A549 (cell line): Measurements from ENCODE around the gene ZNF583. TPM values are rescaled to one million over a fixed set of nuclear protein-coding genes. Genes with fewer than 3 reads are reported as not detected.

Source experiments
- ATAC-seq, 2 experiments: fragments of 200-7000 bp in 1 of 2; fragments of >200 bp in 1 of 2; cut with Nextera tagmentation in 1 of 2; cut with Tn5 transposase in 1 of 2; 3 replicates each; pipeline versions ENCODE4 v1.8.0 to v1.9.1; 2018 to 2020; ENCODE audit warnings: mild to moderate bottlenecking in 1 of 2, moderate library complexity in 1 of 2
- CTCF ChIA-PET: fragments of 300-600 bp; sonication (Branson Sonifier 250); formaldehyde crosslinking; extraction: SDS; loops from one replicate; lab custom pipeline; 2021; ENCODE audit warnings: antibody characterized with exemption, inconsistent platforms; lab: Yijun Ruan, JAX
- POLR2A ChIA-PET: fragments of 350-600 bp; formaldehyde crosslinking; extraction: SDS; loops from one replicate; lab custom pipeline; 2021; ENCODE audit warnings: antibody characterized with exemption, inconsistent platforms; lab: Yijun Ruan, JAX
- DNase-seq, 2 experiments: peaks; one replicate each; pipeline versions ENCODE4 v3.0.0 to v3.0.0-alpha.2; 2011 to 2016; ENCODE audit warnings: low read depth in 1 of 2, low spot score in 1 of 2
- FAIRE-seq: peaks from 2 replicates; lab custom pipeline; 2011; peaks lifted over from hg19 to GRCh38; lab: Jason Lieb, UNC
- H3K27ac ChIP-seq, 2 experiments: fragments of >200 bp; sonication (Bioruptor Twin); formaldehyde crosslinking; 3 replicates each; pipeline ENCODE4 v1.5.1; 2016 to 2017
- H3K4me1 ChIP-seq: fragments of >200 bp; sonication (Bioruptor Twin); formaldehyde crosslinking; 3 replicates; pipeline ENCODE4 v1.6.1; 2016
- H3K4me2 ChIP-seq: fragments of >200 bp; sonication (Bioruptor Twin); formaldehyde crosslinking; 3 replicates; pipeline ENCODE4 v1.6.1; 2016
- H3K4me3 ChIP-seq: fragments of >200 bp; sonication (Bioruptor Twin); formaldehyde crosslinking; 3 replicates; pipeline ENCODE4 v1.5.1; 2016
- H3K9me3 ChIP-seq: fragments of >200 bp; sonication (Bioruptor Twin); formaldehyde crosslinking; 3 replicates; pipeline ENCODE4 v1.6.1; 2016
- CBX8 ChIP-seq: fragments of 200-600 bp; sonication (generic); IDR thresholded peaks from 2 replicates; pipeline ENCODE4 v1.6.1; 2016
- E2F6 ChIP-seq: IDR thresholded peaks from 2 replicates; pipeline ENCODE4 v1.6.1; 2012; ENCODE audit warnings: low read depth, borderline replicate concordance
- EHMT2 ChIP-seq: fragments of 200-600 bp; sonication (generic); IDR thresholded peaks from 2 replicates; pipeline ENCODE4 v1.6.1; 2016; ENCODE audit warnings: antibody characterized with exemption, low read depth, mild to moderate bottlenecking, moderate library complexity
- ESRRA ChIP-seq: fragments of 150-350 bp; IDR thresholded peaks from 2 replicates; pipeline ENCODE4 v1.6.1; 2014; ENCODE audit warnings: mild to moderate bottlenecking, low read length, borderline replicate concordance
- FOXS1 ChIP-seq: fragments of 250-450 bp; sonication (Bioruptor Pico); IDR thresholded peaks from 2 replicates; pipeline ENCODE4 v1.5.0; 2020; ENCODE audit warnings: mild to moderate bottlenecking, moderate library complexity
- HOXA7 ChIP-seq: fragments of 250-450 bp; sonication (Bioruptor Pico); IDR thresholded peaks from 2 replicates; pipeline ENCODE4 v1.5.0; 2020; ENCODE audit warnings: mild to moderate bottlenecking, moderate library complexity
- JUN ChIP-seq, 2 experiments: fragments of >200 bp; sonication (Bioruptor Twin); formaldehyde crosslinking; IDR thresholded peaks; 2 replicates in 1 of 2; 3 replicates in 1 of 2; pipeline ENCODE4 v1.6.1; 2016 to 2017
- KDM5A ChIP-seq: fragments of 200-600 bp; sonication (generic); IDR thresholded peaks from 2 replicates; pipeline ENCODE4 v1.6.1; 2016; ENCODE audit warnings: antibody characterized with exemption, mild to moderate bottlenecking
- MAZ ChIP-seq: fragments of 150-350 bp; IDR thresholded peaks from 2 replicates; pipeline ENCODE4 v1.6.1; 2014; ENCODE audit warnings: antibody characterized with exemption, low read depth, low read length, borderline replicate concordance
- POLR2A ChIP-seq: IDR thresholded peaks from 2 replicates; pipeline ENCODE4 v1.6.1; 2012; ENCODE audit warnings: mild to moderate bottlenecking, low read length
- POLR2AphosphoS2 ChIP-seq: conservative IDR thresholded peaks from 2 replicates; pipeline ENCODE4 v1.6.1; 2012; ENCODE audit warnings: low read length, improper control_type of control experiment, inconsistent platforms
- RARB ChIP-seq: fragments of 250-450 bp; sonication (Bioruptor Pico); IDR thresholded peaks from 2 replicates; pipeline ENCODE4 v1.8.0; 2021; ENCODE audit warnings: mild to moderate bottlenecking, moderate library complexity
- RFX5 ChIP-seq: fragments of 450-650 bp; IDR thresholded peaks from 2 replicates; pipeline ENCODE4 v1.7.1; 2014; ENCODE audit warnings: antibody characterized with exemption, mild to moderate bottlenecking, moderate library complexity
- TFCP2L1 ChIP-seq: fragments of 250-450 bp; sonication (Bioruptor Pico); IDR thresholded peaks from 2 replicates; pipeline ENCODE4 v1.5.0; 2021; ENCODE audit warnings: mild to moderate bottlenecking
- TP53 ChIP-seq: fragments of 250-450 bp; sonication (Bioruptor Pico); IDR thresholded peaks from 2 replicates; pipeline ENCODE4 v1.5.0; 2021; ENCODE audit warnings: mild to moderate bottlenecking, moderate library complexity
- ZSCAN20 ChIP-seq: fragments of 250-450 bp; sonication (Bioruptor Pico); IDR thresholded peaks from 2 replicates; pipeline ENCODE4 v1.8.0; 2022; ENCODE audit warnings: mild to moderate bottlenecking, moderate library complexity
- WGBS: methylation state at CpG from one replicate; pipeline ENCODE4 v1.1.6; 2017; ENCODE audit errors: missing lambda C conversion rate; 5-methylcytosine and 5-hydroxymethylcytosine counted together
- polyA plus RNA-seq, 4 experiments: library from polyadenylated mRNA; depleted of rRNA in 3 of 4; stranded (reverse); fragments of >200 nt; fragmentation: RNase III in 1 of 4; extraction: RNeasy Plus Mini Kit Qiagen cat#74134 plus additional on column Dnase treatment in 1 of 4; gene quantifications; 2 replicates in 3 of 4; 3 replicates in 1 of 4; pipeline ENCODE4 v1.2.3, GENCODE V29; 2011 to 2017
- TF ChIP-seq, protein P1 (sequence below): fragments of >200 bp; sonication (Bioruptor Twin); formaldehyde crosslinking; IDR thresholded peaks from 2 replicates; pipeline ENCODE4 v1.6.1; 2016

Gene ZNF583
- polyA plus RNA-seq, 2 of the 4 experiments (the other 2 are of a cell fraction) = 2.9 to 4.8 TPM

DNA sequence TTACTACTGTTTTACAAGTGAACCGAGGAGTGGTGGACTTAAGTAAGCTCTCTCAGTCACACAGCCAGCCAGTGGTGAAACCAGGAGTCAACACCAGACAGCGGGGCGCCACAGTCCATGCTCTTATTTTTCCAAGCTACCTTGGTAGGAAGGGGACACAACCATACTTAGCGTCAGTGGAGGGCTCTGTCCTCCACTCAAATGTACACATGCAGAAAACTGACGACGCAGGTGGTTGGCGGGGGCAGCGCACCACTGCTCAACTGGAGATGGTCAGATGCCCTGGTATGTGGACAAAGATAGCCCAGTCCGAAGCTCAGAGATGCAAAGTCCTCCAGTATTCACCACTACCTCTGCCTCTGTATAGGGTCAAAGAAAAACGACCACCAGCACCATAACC, 72.0 kb downstream of the ZNF583 start:
- TF ChIP-seq ZSCAN20 (CRISPR knock-in tag) (no peak), MAZ (no peak), POLR2AphosphoS2 (no peak), JUN (IDR thresholded peaks at IDR 0.05) (no peak), EHMT2 (no peak), RFX5 (no peak), TFCP2L1 (CRISPR knock-in tag) (no peak), ESRRA (no peak), RARB (no peak), KDM5A (no peak), E2F6 (no peak), POLR2A (no peak), TP53 (CRISPR knock-in tag) (no peak), CBX8 (no peak), FOXS1 (no peak), HOXA7 (no peak)
- TF ChIP-seq, protein P1, sequence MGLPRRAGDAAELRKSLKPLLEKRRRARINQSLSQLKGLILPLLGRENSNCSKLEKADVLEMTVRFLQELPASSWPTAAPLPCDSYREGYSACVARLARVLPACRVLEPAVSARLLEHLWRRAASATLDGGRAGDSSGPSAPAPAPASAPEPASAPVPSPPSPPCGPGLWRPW = no peak
- Histone ChIP-seq H3K27ac (no peak overlapping the region), H3K9me3 (peaks cover 69% of the 10 kb centered on the region), H3K4me3 (no peak overlapping the region), H3K4me1 (no peaks in the 10 kb centered on the region), H3K4me2 (no peak overlapping the region)
- no peak for ATAC-seq
- no peak for FAIRE-seq
- POLR2A ChIA-PET = no interaction called here
- 21% methylated on average over 10 of the region's 10 CpGs for WGBS
- DNase-seq = no peak
- CTCF ChIA-PET = no interaction called here

Other genes with a start within 250 kb of the ZNF583 start
- not detected in 2 replicates for gene GALP, start 228.3 kb upstream of the ZNF583 start, polyA plus RNA-seq (2011; rRNA removed)
- gene GALP, start 228.3 kb upstream of the ZNF583 start, polyA plus RNA-seq (2017; fragmentation: RNase III; extraction: RNeasy Plus Mini Kit Qiagen cat#74134 plus additional on column Dnase treatment) = not detected in 3 replicates
- gene ZSCAN5B, start 206.5 kb upstream of the ZNF583 start, polyA plus RNA-seq (2011; rRNA removed) = 0.07 TPM in 1 of 2 replicates, not detected in the other
- gene ZSCAN5B, start 206.5 kb upstream of the ZNF583 start, polyA plus RNA-seq (2017; fragmentation: RNase III; extraction: RNeasy Plus Mini Kit Qiagen cat#74134 plus additional on column Dnase treatment) = not detected in 3 replicates
- not detected in 2 replicates for gene ZSCAN5C, start 202.1 kb upstream of the ZNF583 start, polyA plus RNA-seq (2011; rRNA removed)
- not detected in 3 replicates for gene ZSCAN5C, start 202.1 kb upstream of the ZNF583 start, polyA plus RNA-seq (2017; fragmentation: RNase III; extraction: RNeasy Plus Mini Kit Qiagen cat#74134 plus additional on column Dnase treatment)
- not detected in 2 replicates for gene EDDM13, start 131.6 kb upstream of the ZNF583 start, polyA plus RNA-seq (2011; rRNA removed)
- gene EDDM13, start 131.6 kb upstream of the ZNF583 start, polyA plus RNA-seq (2017; fragmentation: RNase III; extraction: RNeasy Plus Mini Kit Qiagen cat#74134 plus additional on column Dnase treatment) = not detected in 3 replicates
- 13.3 and 16.1 TPM in 2 replicates for gene ZSCAN5A, start 89.5 kb upstream of the ZNF583 start, polyA plus RNA-seq (2011; rRNA removed)
- gene ZSCAN5A, start 89.5 kb upstream of the ZNF583 start, polyA plus RNA-seq (2017; fragmentation: RNase III; extraction: RNeasy Plus Mini Kit Qiagen cat#74134 plus additional on column Dnase treatment) = 10.8 to 12.2 TPM (median 12.0 TPM) in 3 replicates
- gene ZNF582, start 10.8 kb upstream of the ZNF583 start, polyA plus RNA-seq (2011; rRNA removed) = 3.2 TPM in 2 replicates
- gene ZNF582, start 10.8 kb upstream of the ZNF583 start, polyA plus RNA-seq (2017; fragmentation: RNase III; extraction: RNeasy Plus Mini Kit Qiagen cat#74134 plus additional on column Dnase treatment) = 1.0 to 1.5 TPM (median 1.1 TPM) in 3 replicates
- gene ZNF667, start 73.0 kb downstream of the ZNF583 start, polyA plus RNA-seq (2011; rRNA removed) = not detected in 2 replicates
- not detected in 3 replicates for gene ZNF667, start 73.0 kb downstream of the ZNF583 start, polyA plus RNA-seq (2017; fragmentation: RNase III; extraction: RNeasy Plus Mini Kit Qiagen cat#74134 plus additional on column Dnase treatment)
- 0.18 and 0.20 TPM in 2 replicates for gene ZNF471, start 103.5 kb downstream of the ZNF583 start, polyA plus RNA-seq (2011; rRNA removed)
- gene ZNF471, start 103.5 kb downstream of the ZNF583 start, polyA plus RNA-seq (2017; fragmentation: RNase III; extraction: RNeasy Plus Mini Kit Qiagen cat#74134 plus additional on column Dnase treatment) = 0.04 to 0.16 TPM (median 0.07 TPM) in 3 replicates
- gene ZFP28, start 134.6 kb downstream of the ZNF583 start, polyA plus RNA-seq (2011; rRNA removed) = 7.9 and 8.1 TPM in 2 replicates
- 2.4 to 2.8 TPM (median 2.7 TPM) in 3 replicates for gene ZFP28, start 134.6 kb downstream of the ZNF583 start, polyA plus RNA-seq (2017; fragmentation: RNase III; extraction: RNeasy Plus Mini Kit Qiagen cat#74134 plus additional on column Dnase treatment)
- 2.8 and 3.9 TPM in 2 replicates for gene ZNF470, start 163.1 kb downstream of the ZNF583 start, polyA plus RNA-seq (2011; rRNA removed)
- 1.6 to 1.7 TPM (median 1.7 TPM) in 3 replicates for gene ZNF470, start 163.1 kb downstream of the ZNF583 start, polyA plus RNA-seq (2017; fragmentation: RNase III; extraction: RNeasy Plus Mini Kit Qiagen cat#74134 plus additional on column Dnase treatment)
- 6.7 and 6.8 TPM in 2 replicates for gene ZNF71, start 191.0 kb downstream of the ZNF583 start, polyA plus RNA-seq (2011; rRNA removed)
- 6.9 to 8.1 TPM (median 7.9 TPM) in 3 replicates for gene ZNF71, start 191.0 kb downstream of the ZNF583 start, polyA plus RNA-seq (2017; fragmentation: RNase III; extraction: RNeasy Plus Mini Kit Qiagen cat#74134 plus additional on column Dnase treatment)
- 0.15 TPM in 1 of 2 replicates, not detected in the other for gene SMIM17, start 238.8 kb downstream of the ZNF583 start, polyA plus RNA-seq (2011; rRNA removed)
- not detected in 3 replicates for gene SMIM17, start 238.8 kb downstream of the ZNF583 start, polyA plus RNA-seq (2017; fragmentation: RNase III; extraction: RNeasy Plus Mini Kit Qiagen cat#74134 plus additional on column Dnase treatment)